Osteoblast (primary cell): ENCODE results near the gene MTFP1. TPM values are rescaled to one million over a fixed set of nuclear protein-coding genes. Genes with fewer than 3 reads are reported as not detected.
A peak's percentile ranks its signal among the peaks of the same experiment; 100 is the strongest.

Experiments used
- DNase-seq: peaks from one replicate; pipeline ENCODE4 v3.0.0; 2011; ENCODE audit warnings: low spot score, mixed read lengths; ENCODE audit not compliant: insufficient read length; ENCODE audit errors: missing footprints
- H2AFZ ChIP-seq: 2 replicates; pipeline ENCODE4 v1.6.0; 2011; ENCODE audit warnings: mild to moderate bottlenecking, low read length
- H3K27ac ChIP-seq: 2 replicates; pipeline ENCODE4 v1.5.1; 2011; ENCODE audit warnings: mild to moderate bottlenecking, low read depth, low read length, moderate library complexity
- H3K27me3 ChIP-seq: 2 replicates; pipeline ENCODE4 v1.6.0; 2012; ENCODE audit warnings: mild to moderate bottlenecking, control low read depth, inconsistent platforms, low read length, moderate library complexity; ENCODE audit not compliant: insufficient read depth
- H3K36me3 ChIP-seq: 2 replicates; pipeline ENCODE4 v1.5.1; 2011; ENCODE audit warnings: mild to moderate bottlenecking, low read length, control low read depth, moderate library complexity; ENCODE audit not compliant: insufficient read depth
- H3K4me1 ChIP-seq: 2 replicates; pipeline ENCODE4 v1.5.1; 2011; ENCODE audit warnings: mild to moderate bottlenecking, low read length, control low read depth, moderate library complexity; ENCODE audit not compliant: insufficient read depth
- H3K4me2 ChIP-seq: 2 replicates; pipeline ENCODE4 v1.6.0; 2011; ENCODE audit warnings: mild to moderate bottlenecking, low read length; ENCODE audit not compliant: insufficient read depth
- H3K4me3 ChIP-seq: fragments of 200-600 bp; sonication (generic); 3 replicates; pipeline ENCODE4 v1.5.1; 2012; ENCODE audit warnings: mild to moderate bottlenecking, low read length, inconsistent platforms; ENCODE audit not compliant: insufficient read depth
- H3K79me2 ChIP-seq: 2 replicates; pipeline ENCODE4 v1.6.0; 2012; ENCODE audit warnings: mild to moderate bottlenecking, low read length, control low read depth, inconsistent platforms; ENCODE audit not compliant: insufficient read depth
- H3K9me3 ChIP-seq: 2 replicates; pipeline ENCODE4 v1.5.1; 2011; ENCODE audit warnings: low read depth, low read length, control low read depth
- H4K20me1 ChIP-seq: 2 replicates; pipeline ENCODE4 v1.6.0; 2012; ENCODE audit warnings: mild to moderate bottlenecking, low read length, control low read depth; ENCODE audit not compliant: insufficient read depth
- total RNA-seq: library from RNA; depleted of rRNA; stranded (reverse); fragments of >200 nt; gene quantifications from 2 replicates; pipeline ENCODE4 v1.2.3, GENCODE V29; 2012
- TF ChIP-seq, protein P1 (sequence below): IDR thresholded peaks from 2 replicates; pipeline ENCODE4 v1.5.1; 2011; ENCODE audit warnings: mild to moderate bottlenecking, low read depth, low read length, moderate library complexity; ENCODE audit errors: extremely low read depth

MTFP1 gene
- total RNA-seq, 1 donor = 6.9 TPM

DNA sequence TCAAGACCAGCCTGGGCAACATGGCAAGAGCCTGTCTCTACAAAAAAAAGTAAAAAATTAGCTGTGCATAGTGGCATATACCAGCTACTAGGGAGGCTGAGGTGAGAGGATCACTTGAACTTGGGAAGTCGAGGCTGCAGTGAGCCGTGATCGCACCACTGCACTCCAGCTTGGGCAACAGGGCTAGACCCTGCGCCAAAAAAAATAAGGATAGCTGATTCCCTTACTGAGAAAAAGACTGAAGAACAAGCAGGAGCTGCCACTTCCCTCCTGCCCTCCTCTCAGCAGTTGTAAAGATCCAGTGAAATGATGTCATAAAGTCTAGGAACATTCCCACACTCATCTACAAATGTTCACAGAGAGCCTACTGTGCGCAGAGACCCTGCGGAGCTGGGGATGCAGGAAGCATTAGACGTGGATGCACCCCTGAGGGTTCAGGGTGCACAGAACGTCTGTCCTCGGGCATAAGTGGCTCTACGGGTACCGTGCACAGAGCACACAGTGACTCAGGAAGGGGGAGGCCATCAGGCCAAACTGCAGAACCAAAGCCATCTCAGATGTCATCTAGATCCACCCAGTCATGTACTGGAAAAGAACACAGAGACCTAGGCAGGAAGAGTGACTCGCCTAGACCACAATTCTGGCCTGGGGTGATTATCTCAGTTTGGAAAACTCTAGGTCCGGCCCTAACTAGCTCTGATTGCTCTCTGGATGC lies 17.0 kb upstream of the MTFP1 start:
- Histone ChIP-seq H4K20me1 (no peaks in the 10 kb centered on the region), H3K4me1 (peaks cover 24% of the 10 kb centered on the region), H3K79me2 (peaks cover 22% of the 10 kb centered on the region), H3K9me3 (no peaks in the 10 kb centered on the region), H3K27me3 (no peaks in the 10 kb centered on the region), H3K27ac (peak overlapping the region; percentile 62), H3K4me3 (no peak overlapping the region), H3K36me3 (peaks cover 69% of the 10 kb centered on the region), H3K4me2 (peak overlapping the region; percentile 8), H2AFZ (no peak overlapping the region)
- TF ChIP-seq, protein P1, sequence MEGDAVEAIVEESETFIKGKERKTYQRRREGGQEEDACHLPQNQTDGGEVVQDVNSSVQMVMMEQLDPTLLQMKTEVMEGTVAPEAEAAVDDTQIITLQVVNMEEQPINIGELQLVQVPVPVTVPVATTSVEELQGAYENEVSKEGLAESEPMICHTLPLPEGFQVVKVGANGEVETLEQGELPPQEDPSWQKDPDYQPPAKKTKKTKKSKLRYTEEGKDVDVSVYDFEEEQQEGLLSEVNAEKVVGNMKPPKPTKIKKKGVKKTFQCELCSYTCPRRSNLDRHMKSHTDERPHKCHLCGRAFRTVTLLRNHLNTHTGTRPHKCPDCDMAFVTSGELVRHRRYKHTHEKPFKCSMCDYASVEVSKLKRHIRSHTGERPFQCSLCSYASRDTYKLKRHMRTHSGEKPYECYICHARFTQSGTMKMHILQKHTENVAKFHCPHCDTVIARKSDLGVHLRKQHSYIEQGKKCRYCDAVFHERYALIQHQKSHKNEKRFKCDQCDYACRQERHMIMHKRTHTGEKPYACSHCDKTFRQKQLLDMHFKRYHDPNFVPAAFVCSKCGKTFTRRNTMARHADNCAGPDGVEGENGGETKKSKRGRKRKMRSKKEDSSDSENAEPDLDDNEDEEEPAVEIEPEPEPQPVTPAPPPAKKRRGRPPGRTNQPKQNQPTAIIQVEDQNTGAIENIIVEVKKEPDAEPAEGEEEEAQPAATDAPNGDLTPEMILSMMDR = no peak
- peak; percentile 81 for DNase-seq

DNA sequence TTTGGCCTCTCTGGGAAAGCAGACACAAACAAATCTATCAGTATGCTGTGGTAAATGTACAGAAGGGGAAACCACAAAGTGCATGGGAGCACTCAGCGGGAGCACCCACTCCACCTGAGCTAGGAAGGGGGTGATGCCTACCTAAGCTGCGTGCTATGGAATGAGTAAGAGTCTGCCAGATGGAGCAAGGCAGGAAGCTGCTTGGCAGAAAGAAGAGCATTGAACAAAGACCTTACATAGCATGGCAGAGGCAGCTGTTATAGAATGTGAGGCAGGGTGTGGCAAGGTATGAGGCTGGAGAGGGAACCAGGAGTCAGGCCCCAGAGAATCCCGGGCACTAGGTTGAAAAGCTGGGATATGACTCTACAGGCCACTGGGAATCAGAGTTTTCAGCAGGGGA lies 13.8 kb upstream of the MTFP1 start:
- Histone ChIP-seq H3K4me3 (no peak overlapping the region), H3K27me3 (no peaks in the 10 kb centered on the region), H3K27ac (no peak overlapping the region), H2AFZ (no peak overlapping the region), H3K4me2 (no peak overlapping the region), H3K36me3 (peaks cover 84% of the 10 kb centered on the region), H3K79me2 (no peaks in the 10 kb centered on the region), H3K9me3 (no peaks in the 10 kb centered on the region), H3K4me1 (peaks cover 35% of the 10 kb centered on the region), H4K20me1 (no peaks in the 10 kb centered on the region)
- TF ChIP-seq, protein P1 = no peak
- no peak for DNase-seq

DNA sequence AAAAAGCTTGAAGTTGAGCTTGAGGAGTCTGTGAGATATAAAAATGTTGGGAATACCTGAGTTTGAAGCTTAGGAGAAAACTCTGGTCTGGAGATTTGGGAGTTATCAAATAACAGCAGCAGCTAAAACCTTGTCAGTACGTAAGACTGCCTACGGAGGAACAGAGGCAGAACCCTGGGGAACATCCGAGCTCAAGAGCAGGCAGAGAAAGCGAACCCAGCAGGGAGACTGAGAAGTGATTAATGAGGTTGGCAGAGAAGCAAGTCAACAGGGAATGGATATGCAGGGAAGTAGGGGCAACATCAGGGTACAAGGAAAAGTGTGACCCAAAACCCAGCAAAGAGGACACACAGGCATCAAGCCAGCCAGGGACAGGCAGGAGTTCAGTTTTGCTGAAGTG lies 12.6 kb upstream of the MTFP1 start:
- no peak for DNase-seq
- peaks cover 35% of the 10 kb centered on the region for H3K4me1 ChIP-seq
- H4K20me1 ChIP-seq = no peaks in the 10 kb centered on the region
- H3K36me3 ChIP-seq = peaks cover 84% of the 10 kb centered on the region
- H3K27me3 ChIP-seq = no peaks in the 10 kb centered on the region
- no peak overlapping the region for H3K27ac ChIP-seq
- H3K4me3 ChIP-seq = no peak overlapping the region
- H3K9me3 ChIP-seq = no peaks in the 10 kb centered on the region
- no peak overlapping the region for H3K4me2 ChIP-seq
- no peak overlapping the region for H2AFZ ChIP-seq
- H3K79me2 ChIP-seq = peaks cover 2% of the 10 kb centered on the region
- TF ChIP-seq, protein P1 = no peak

DNA sequence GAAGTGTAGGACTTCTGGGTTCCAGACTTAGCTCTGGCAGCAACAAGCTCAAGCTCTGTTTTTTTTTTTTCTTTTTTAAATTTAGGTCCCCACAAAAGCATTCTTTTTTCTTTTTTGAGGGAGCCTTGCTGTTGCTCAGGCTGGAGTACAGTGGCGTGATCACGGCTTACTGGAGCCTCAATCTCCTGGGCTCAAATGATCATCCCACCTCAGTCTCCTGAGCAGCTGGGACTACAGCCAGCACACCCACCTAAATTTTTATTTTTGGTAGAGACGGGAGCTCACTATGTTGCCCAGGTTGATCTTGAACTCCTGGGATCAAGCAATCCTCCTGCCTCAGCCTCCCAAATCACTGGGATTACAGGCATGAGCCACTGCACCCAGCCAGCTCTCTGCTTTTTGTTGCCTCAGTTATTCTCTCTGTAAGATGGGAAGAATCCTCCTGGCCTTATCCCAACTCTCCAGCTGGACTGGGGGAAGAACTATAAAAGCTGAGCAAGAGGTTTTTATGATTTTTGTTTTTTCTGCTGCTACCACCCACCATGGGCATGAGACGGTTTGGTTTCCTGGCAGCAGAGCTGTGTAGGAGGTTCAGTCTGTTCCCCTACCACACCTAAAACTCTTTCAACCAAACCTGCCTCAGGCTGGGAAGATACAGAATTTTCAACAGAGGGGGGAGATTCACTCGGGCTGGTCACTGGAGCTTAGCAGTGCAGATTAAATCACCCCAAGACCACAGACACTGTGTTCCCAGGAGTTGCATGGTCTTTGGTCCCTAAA lies 11.6 kb upstream of the MTFP1 start:
- Histone ChIP-seq H4K20me1 (no peaks in the 10 kb centered on the region), H3K4me2 (no peak overlapping the region), H3K27me3 (no peaks in the 10 kb centered on the region), H2AFZ (no peak overlapping the region), H3K79me2 (peaks cover 2% of the 10 kb centered on the region), H3K9me3 (no peaks in the 10 kb centered on the region), H3K4me3 (no peak overlapping the region), H3K4me1 (peaks cover 26% of the 10 kb centered on the region), H3K36me3 (peaks cover 94% of the 10 kb centered on the region), H3K27ac (peak overlapping the region; percentile 61)
- TF ChIP-seq, protein P1 = no peak
- no peak for DNase-seq
